Measurements from ENCODE around the gene OTOGL.
"Not testable (repeated sequence)": the region's sequence is repeated elsewhere in the genome, so short reads cannot be mapped to it uniquely, and the experiment has no call there.

Gene OTOGL

DNA sequence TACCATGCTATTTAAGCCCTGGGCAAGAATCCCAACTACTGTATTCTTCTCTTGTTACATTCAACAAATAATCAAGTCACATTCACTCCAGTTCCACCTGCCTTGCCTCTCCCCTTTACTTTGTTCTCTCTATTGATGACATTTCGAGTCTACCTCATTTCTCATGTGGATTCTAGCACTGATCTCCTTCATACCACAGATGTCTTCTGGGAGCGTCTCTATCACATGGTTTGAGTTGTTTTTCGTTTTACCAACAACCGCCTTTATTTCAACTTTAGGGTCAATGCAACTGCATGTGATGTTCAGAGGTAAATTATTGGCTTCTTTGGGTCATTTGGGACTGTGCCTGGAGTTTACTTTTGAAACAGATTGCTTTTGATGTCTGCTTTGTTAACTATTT is 40.7 kb downstream of the OTOGL start:
- Histone ChIP-seq H3F3A (ENCODE audit: insufficient read depth, low read length) (no peaks in the 10 kb centered on the region), H3K4me3 (ENCODE audit: low read length) (no peak overlapping the region), H3K9me2 (replicated peaks; ENCODE audit: insufficient read depth, low read length) (no peaks in the 10 kb centered on the region), H3K4me1 (ENCODE audit: low read length) (no peaks in the 10 kb centered on the region), H3K9me3 (replicated peaks; ENCODE audit: insufficient read depth, low read length) (no peaks in the 10 kb centered on the region), H3K27me3 (replicated peaks; ENCODE audit: insufficient read depth, low read length) (no peaks in the 10 kb centered on the region), H3K9ac (ENCODE audit: low read length) (no peak overlapping the region), H4K20me1 (ENCODE audit: insufficient read depth, low read length) (no peaks in the 10 kb centered on the region), H3K27ac (ENCODE audit: low read length) (no peak overlapping the region), H2AFZ (ENCODE audit: low read length) (no peak overlapping the region), H3K4me2 (ENCODE audit: low read depth, low read length) (no peak overlapping the region), H3K36me3 (replicated peaks; ENCODE audit: insufficient read depth, low read length) (no peaks in the 10 kb centered on the region), H3K79me2 (ENCODE audit: low read length) (no peaks in the 10 kb centered on the region)
- no peak for DNase-seq
- TF ChIP-seq, protein P1, sequence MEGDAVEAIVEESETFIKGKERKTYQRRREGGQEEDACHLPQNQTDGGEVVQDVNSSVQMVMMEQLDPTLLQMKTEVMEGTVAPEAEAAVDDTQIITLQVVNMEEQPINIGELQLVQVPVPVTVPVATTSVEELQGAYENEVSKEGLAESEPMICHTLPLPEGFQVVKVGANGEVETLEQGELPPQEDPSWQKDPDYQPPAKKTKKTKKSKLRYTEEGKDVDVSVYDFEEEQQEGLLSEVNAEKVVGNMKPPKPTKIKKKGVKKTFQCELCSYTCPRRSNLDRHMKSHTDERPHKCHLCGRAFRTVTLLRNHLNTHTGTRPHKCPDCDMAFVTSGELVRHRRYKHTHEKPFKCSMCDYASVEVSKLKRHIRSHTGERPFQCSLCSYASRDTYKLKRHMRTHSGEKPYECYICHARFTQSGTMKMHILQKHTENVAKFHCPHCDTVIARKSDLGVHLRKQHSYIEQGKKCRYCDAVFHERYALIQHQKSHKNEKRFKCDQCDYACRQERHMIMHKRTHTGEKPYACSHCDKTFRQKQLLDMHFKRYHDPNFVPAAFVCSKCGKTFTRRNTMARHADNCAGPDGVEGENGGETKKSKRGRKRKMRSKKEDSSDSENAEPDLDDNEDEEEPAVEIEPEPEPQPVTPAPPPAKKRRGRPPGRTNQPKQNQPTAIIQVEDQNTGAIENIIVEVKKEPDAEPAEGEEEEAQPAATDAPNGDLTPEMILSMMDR (IDR thresholded peaks at IDR 0.05; ENCODE audit: low read length): no peak
- TF ChIP-seq EZH2phosphoT487 (IDR thresholded peaks at IDR 0.05; ENCODE audit: low read length): no peak
- no peak for TF ChIP-seq EZH2 (optimal IDR thresholded peaks at IDR 0.05; ENCODE audit: low read depth, low read length)

DNA sequence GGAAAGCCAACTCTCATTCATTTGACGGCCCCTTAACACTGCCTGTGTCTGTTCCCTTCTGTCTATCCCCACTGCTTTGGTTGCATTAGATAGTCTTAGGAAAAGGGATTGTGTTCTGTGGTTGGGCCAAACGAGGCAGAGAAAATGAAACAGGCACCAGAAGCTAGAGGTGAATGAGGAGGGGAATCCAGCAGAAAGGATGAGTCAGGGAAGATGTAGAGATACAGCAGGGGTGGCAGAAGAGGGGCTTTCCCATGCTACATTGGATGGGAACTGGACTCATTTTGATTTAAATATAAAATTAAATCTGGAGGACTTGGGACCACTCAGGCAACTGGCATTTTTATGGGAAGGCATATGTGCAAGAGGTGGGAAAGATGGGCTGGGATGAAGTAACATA is 43.3 kb downstream of the OTOGL start:
- Histone ChIP-seq H3K27me3 (replicated peaks; ENCODE audit: insufficient read depth, low read length) (no peaks in the 10 kb centered on the region), H2AFZ (ENCODE audit: low read length) (no peak overlapping the region), H3K4me2 (ENCODE audit: low read depth, low read length) (no peak overlapping the region), H4K20me1 (ENCODE audit: insufficient read depth, low read length) (no peaks in the 10 kb centered on the region), H3K9me3 (replicated peaks; ENCODE audit: insufficient read depth, low read length) (no peaks in the 10 kb centered on the region), H3K36me3 (replicated peaks; ENCODE audit: insufficient read depth, low read length) (no peaks in the 10 kb centered on the region), H3K4me3 (ENCODE audit: low read length) (no peak overlapping the region), H3K4me1 (ENCODE audit: low read length) (no peaks in the 10 kb centered on the region), H3K27ac (ENCODE audit: low read length) (no peak overlapping the region), H3F3A (ENCODE audit: insufficient read depth, low read length) (no peaks in the 10 kb centered on the region), H3K79me2 (ENCODE audit: low read length) (no peaks in the 10 kb centered on the region), H3K9me2 (replicated peaks; ENCODE audit: insufficient read depth, low read length) (no peaks in the 10 kb centered on the region), H3K9ac (ENCODE audit: low read length) (no peak overlapping the region)
- TF ChIP-seq EZH2 (optimal IDR thresholded peaks at IDR 0.05; ENCODE audit: low read depth, low read length) (no peak), EZH2phosphoT487 (IDR thresholded peaks at IDR 0.05; ENCODE audit: low read length) (no peak)
- TF ChIP-seq, protein P1 (IDR thresholded peaks at IDR 0.05; ENCODE audit: low read length): no peak
- no peak for DNase-seq

DNA sequence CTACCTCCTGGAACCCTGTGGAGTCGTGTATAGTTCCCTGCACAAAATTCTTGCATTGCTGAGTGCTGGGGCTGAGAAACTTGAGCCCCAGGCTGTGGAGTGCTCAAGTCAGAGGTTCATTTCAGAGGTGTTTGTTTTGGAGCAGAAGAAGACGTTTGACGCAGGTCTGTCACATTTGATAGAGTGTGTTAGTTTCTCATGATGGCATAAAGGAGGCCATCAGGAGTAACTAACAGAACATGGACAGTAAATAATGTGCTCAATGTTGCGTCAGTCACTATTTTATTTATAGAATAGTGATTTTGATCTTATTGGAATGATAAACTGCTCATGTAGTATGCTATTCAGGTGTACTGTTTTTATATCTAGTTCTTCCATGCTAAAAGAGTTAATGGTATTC is 44.2 kb downstream of the OTOGL start:
- no peak for DNase-seq
- no peaks in the 10 kb centered on the region for H3K4me1 ChIP-seq (ENCODE audit: low read length)
- no peaks in the 10 kb centered on the region for H4K20me1 ChIP-seq (ENCODE audit: insufficient read depth, low read length)

DNA sequence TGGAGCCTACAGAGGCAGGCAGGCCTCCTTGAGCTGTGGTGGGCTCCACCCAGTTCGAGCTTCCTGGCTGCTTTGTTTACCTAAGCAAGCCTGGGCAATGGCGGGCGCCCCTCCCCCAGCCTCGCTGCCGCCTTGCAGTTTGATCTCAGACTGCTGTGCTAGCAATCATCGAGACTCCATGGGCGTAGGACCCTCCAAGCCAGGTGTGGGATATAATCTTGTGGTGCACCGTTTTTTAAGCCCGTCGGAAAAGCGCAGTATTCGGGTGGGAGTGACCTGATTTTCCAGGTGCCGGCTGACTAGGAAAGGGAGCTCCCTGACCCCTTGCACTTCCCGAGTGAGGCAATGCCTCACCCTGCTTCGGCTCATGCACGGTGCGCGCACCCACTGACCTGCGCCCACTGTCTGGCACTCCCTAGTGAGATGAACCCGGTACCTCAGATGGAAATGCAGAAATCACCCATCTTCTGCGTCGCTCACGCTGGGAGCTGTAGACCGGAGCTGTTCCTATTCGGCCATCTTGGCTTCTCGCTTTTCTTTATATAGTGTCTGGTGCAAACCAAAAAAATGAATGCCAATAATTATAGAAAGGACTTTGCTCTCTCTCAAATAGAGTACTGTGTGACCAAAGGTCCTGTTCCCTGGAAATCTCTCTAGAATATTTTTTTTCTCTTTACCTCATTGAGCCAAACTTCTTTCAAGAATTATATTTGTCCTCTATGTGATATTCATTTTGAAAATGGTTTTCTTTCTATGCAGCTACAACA is 50.4 kb downstream of the OTOGL start:
- H3K9me3 ChIP-seq (replicated peaks; ENCODE audit: insufficient read depth, low read length); H3F3A ChIP-seq (ENCODE audit: insufficient read depth, low read length); H3K27ac ChIP-seq (ENCODE audit: low read length); H3K9ac ChIP-seq (ENCODE audit: low read length); H3K4me3 ChIP-seq (ENCODE audit: low read length); H3K27me3 ChIP-seq (replicated peaks; ENCODE audit: insufficient read depth, low read length); H4K20me1 ChIP-seq (ENCODE audit: insufficient read depth, low read length); H2AFZ ChIP-seq (ENCODE audit: low read length); H3K4me2 ChIP-seq (ENCODE audit: low read depth, low read length); H3K36me3 ChIP-seq (replicated peaks; ENCODE audit: insufficient read depth, low read length); H3K79me2 ChIP-seq (ENCODE audit: low read length); DNase-seq; H3K9me2 ChIP-seq (replicated peaks; ENCODE audit: insufficient read depth, low read length): not testable (repeated sequence)
- peaks cover 23% of the 10 kb centered on the region for H3K4me1 ChIP-seq (ENCODE audit: low read length)

More for the DNA sequence above, 44.2 kb downstream of the OTOGL start:
- H3K4me2 ChIP-seq (ENCODE audit: low read depth, low read length): no peak overlapping the region
- H3K27me3 ChIP-seq (replicated peaks; ENCODE audit: insufficient read depth, low read length): no peaks in the 10 kb centered on the region
- H3K9ac ChIP-seq (ENCODE audit: low read length): no peak overlapping the region
- no peaks in the 10 kb centered on the region for H3K9me3 ChIP-seq (replicated peaks; ENCODE audit: insufficient read depth, low read length)
- TF ChIP-seq EZH2phosphoT487 (IDR thresholded peaks at IDR 0.05; ENCODE audit: low read length) (no peak), EZH2 (optimal IDR thresholded peaks at IDR 0.05; ENCODE audit: low read depth, low read length) (no peak)
- TF ChIP-seq, protein P1 (IDR thresholded peaks at IDR 0.05; ENCODE audit: low read length): no peak
- H3F3A ChIP-seq (ENCODE audit: insufficient read depth, low read length): no peaks in the 10 kb centered on the region
- H3K9me2 ChIP-seq (replicated peaks; ENCODE audit: insufficient read depth, low read length): no peaks in the 10 kb centered on the region
- H3K36me3 ChIP-seq (replicated peaks; ENCODE audit: insufficient read depth, low read length): no peaks in the 10 kb centered on the region
- no peaks in the 10 kb centered on the region for H3K79me2 ChIP-seq (ENCODE audit: low read length)
- H2AFZ ChIP-seq (ENCODE audit: low read length): no peak overlapping the region
- no peak overlapping the region for H3K27ac ChIP-seq (ENCODE audit: low read length)
- H3K4me3 ChIP-seq (ENCODE audit: low read length): no peak overlapping the region

Data from MM.1S (cell line).